ENCODE measurements around the gene SERPINE3. TPM values are rescaled to one million over a fixed set of nuclear protein-coding genes. Genes with fewer than 3 reads are reported as not detected.

The SERPINE3 gene
- total and polyA plus RNA-seq, 2 of the 4 experiments (the other 2 are of a cell fraction): not detected

DNA sequence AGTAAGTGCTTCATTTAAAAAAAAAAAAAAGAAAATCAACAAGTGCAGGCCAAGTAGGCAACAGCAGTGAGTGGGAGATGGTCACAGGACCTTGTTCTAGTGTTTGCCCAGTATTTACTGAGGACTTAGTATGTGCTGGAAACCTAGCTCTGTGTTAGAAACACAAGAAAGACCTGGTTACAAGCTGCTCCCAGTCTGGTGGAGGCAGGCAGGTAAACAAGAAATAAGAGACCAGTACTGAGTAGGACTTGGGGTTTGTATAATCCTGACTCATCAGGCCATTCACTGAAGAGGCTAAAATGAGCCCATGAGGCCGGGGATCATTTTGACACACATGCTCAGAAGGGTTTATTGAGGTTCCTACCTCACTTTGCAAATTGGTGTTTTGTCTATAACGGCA lies 21.5 kb upstream of the SERPINE3 start:
- Histone ChIP-seq H3K4me2 (ENCODE audit: low read depth, low read length) (no peak overlapping the region), H3K4ac (ENCODE audit: low read depth, low read length) (no peak overlapping the region), H3K4me1 (ENCODE audit: control insufficient read depth, insufficient read depth, low read length) (peaks cover 2% of the 10 kb centered on the region; the same call in 1 of the 2 replicates), H4K5ac (ENCODE audit: low read depth, low read length) (no peak overlapping the region), H4K91ac (ENCODE audit: insufficient read depth, low read depth, low read length) (no peak overlapping the region), H3K79me1 (ENCODE audit: low read depth in 1 of 2, low read length in 2 of 2) (no peaks in the 10 kb centered on the region), H3K27ac (ENCODE audit: insufficient read depth, low read length) (no peak overlapping the region), H2BK5ac (ENCODE audit: low read depth, low read length, poor library complexity, severe bottlenecking) (no peak overlapping the region), H3K18ac (ENCODE audit: low read depth, low read length) (no peak overlapping the region), H4K8ac (ENCODE audit: low read depth in 2 of 2, low read length in 2 of 2) (no peak overlapping the region), H2BK15ac (ENCODE audit: low read depth, low read length) (no peak overlapping the region), H3K23ac (ENCODE audit: low read depth, low read length) (no peak overlapping the region), H2AK5ac (ENCODE audit: low read depth, low read length) (no peak overlapping the region), H2BK120ac (ENCODE audit: low read depth, low read length) (no peak overlapping the region), H3K9me1 (ENCODE audit: insufficient read depth, low read length) (no peaks in the 10 kb centered on the region), H3K9me3 (ENCODE audit: control insufficient read depth, insufficient read depth, low read length) (no peaks in the 10 kb centered on the region), H2AK9ac (replicated peaks; ENCODE audit: low read depth, low read length, poor library complexity) (no peak overlapping the region), H2BK20ac (ENCODE audit: low read depth, low read length) (no peak overlapping the region), H2AFZ (replicated peaks; ENCODE audit: low read length, poor library complexity) (no peak overlapping the region), H3K56ac (ENCODE audit: extremely low read depth, insufficient read depth, low read length) (no peak overlapping the region), H3K36me3 (ENCODE audit: control insufficient read depth, insufficient read depth, low read length) (no peaks in the 10 kb centered on the region), H4K20me1 (ENCODE audit: insufficient read depth, low read length) (no peaks in the 10 kb centered on the region), H3K9ac (ENCODE audit: low read depth, low read length) (no peak overlapping the region), H3K14ac (replicated peaks; ENCODE audit: low read depth, low read length) (no peak overlapping the region), H3K27me3 (ENCODE audit: control insufficient read depth, insufficient read depth, low read length) (peaks cover 12% of the 10 kb centered on the region), H3K4me3 (ENCODE audit: insufficient read depth, low read depth, low read length) (no peak overlapping the region)
- DNase-seq (no peak), ATAC-seq (ENCODE audit: low read depth) (no peak)
- no TSS peak for BruUV-seq (replicated peaks)
- in situ Hi-C loops (cut with MboI; ENCODE audit: low sequenced_read_pairs): no loop called here
- ChIA-PET CTCF (interaction anchor here (0.6 kb wide), 1 partner anchor 658 kb away, joined by 3 read pairs; no protein-coding TSS in a partner anchor), POLR2A (ENCODE audit: unreplicated experiment) (no interaction called here)
- TF ChIP-seq SMC3 (IDR thresholded peaks at IDR 0.05; ENCODE audit: low read depth, low read length): no peak
- no peak for TF ChIP-seq POLR2A (IDR thresholded peaks at IDR 0.05; ENCODE audit: low read depth, low read length)
- no peak for TF ChIP-seq RAD21 (IDR thresholded peaks at IDR 0.05; ENCODE audit: low read length)
- no peak for TF ChIP-seq MXI1 (IDR thresholded peaks at IDR 0.05; ENCODE audit: borderline replicate concordance, low read depth, low read length)
- TF ChIP-seq, protein P1, sequence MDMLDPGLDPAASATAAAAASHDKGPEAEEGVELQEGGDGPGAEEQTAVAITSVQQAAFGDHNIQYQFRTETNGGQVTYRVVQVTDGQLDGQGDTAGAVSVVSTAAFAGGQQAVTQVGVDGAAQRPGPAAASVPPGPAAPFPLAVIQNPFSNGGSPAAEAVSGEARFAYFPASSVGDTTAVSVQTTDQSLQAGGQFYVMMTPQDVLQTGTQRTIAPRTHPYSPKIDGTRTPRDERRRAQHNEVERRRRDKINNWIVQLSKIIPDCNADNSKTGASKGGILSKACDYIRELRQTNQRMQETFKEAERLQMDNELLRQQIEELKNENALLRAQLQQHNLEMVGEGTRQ (IDR thresholded peaks at IDR 0.05; ENCODE audit: low read depth, low read length): no peak
- no peak for TF ChIP-seq BHLHE40 (IDR thresholded peaks at IDR 0.05; ENCODE audit: low read depth, low read length)
- TF ChIP-seq CHD1 (IDR thresholded peaks at IDR 0.05; ENCODE audit: low read depth, low read length): no peak
- no peak for TF ChIP-seq CEBPB (IDR thresholded peaks at IDR 0.05; ENCODE audit: low read depth, low read length)
- no peak for TF ChIP-seq RFX5 (IDR thresholded peaks at IDR 0.05; ENCODE audit: low read depth, low read length)
- TF ChIP-seq RCOR1 (IDR thresholded peaks at IDR 0.05; ENCODE audit: insufficient replicate concordance, low read length): no peak
- TF ChIP-seq ELK1 (IDR thresholded peaks at IDR 0.05; ENCODE audit: borderline replicate concordance, low read depth, low read length): no peak
- no peak for TF ChIP-seq NFE2L2 (IDR thresholded peaks at IDR 0.05; ENCODE audit: low read depth, low read length)
- TF ChIP-seq MAZ (IDR thresholded peaks at IDR 0.05; ENCODE audit: borderline replicate concordance, low read depth, low read length): no peak
- TF ChIP-seq FOS (IDR thresholded peaks at IDR 0.05; ENCODE audit: low read depth, low read length): no peak
- TF ChIP-seq CTCF (conservative IDR thresholded peaks at IDR 0.05; ENCODE audit: low read depth, low read length): no peak
- TF ChIP-seq MAFK (IDR thresholded peaks at IDR 0.05; ENCODE audit: low read depth, low read length): no peak
- intact Hi-C loops (cut with micrococcal nuclease): no loop called here
- WGBS, 2 experiments (ENCODE audit: extremely low coverage in 2 of 2, insufficient read length in 1 of 2): no CpG with 5 or more reads among the region's 2 CpGs
- dilution Hi-C loops (cut with HindIII; ENCODE audit: low sequenced_read_pairs, unreplicated experiment): no loop called here
